ENCODE results near the gene MMP7.
"Not testable (repeated sequence)": the region's sequence is repeated elsewhere in the genome, so short reads cannot be mapped to it uniquely, and the experiment has no call there.

The MMP7 gene

GRCh38 chr11:102534261-102534872 is 3.8 kb upstream of the MMP7 start:
- DNase-seq = no peak

DNA sequence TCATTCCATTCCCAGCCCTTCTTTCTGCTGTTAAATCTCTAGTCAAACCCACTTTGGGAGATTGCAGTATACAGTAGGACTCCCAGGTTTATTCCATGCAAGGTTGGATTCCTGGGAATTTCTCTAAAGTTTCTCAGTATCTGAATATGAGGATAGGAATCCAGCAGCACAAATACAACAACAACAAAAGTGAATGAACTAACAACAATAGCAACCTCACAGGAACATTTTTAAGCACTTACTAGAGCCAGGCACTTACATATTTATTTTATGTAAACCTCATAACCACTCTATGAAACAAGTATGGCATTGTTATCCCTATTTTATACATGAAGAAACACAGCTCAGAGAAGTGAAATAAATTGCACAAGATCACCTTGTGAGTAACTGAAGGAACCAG is 1.9 kb downstream of the MMP7 start:
- DNase-seq = no peak

DNA sequence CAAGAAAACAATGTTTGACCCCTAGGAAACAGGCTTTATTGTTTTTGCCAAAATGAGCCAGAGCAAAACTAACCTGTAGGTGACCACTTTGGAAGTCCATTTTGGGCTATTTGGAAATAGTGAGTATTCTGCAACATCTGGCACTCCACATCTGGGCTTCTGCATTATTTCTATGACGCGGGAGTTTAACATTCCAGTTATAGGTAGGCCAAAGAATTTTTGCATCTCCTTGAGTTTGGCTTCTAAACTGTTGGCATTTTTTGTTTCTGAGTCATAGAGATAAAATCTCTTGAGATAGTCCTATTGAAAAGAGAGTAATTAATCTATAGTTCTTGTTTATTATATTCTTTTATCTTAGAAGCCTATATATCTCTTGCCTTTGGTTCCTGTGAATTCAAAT is 2.9 kb downstream of the MMP7 start:
- DNase-seq = no peak

- no peak for DNase-seq
Observed at GRCh38 chr11:102527041-102527440, 3.5 kb downstream of the MMP7 start.

- DNase-seq = no peak
Observed at GRCh38 chr11:102523887-102524286, 6.7 kb downstream of the MMP7 start.

- no peak for DNase-seq
Observed at GRCh38 chr11:102523189-102523570, 7.4 kb downstream of the MMP7 start.

DNA sequence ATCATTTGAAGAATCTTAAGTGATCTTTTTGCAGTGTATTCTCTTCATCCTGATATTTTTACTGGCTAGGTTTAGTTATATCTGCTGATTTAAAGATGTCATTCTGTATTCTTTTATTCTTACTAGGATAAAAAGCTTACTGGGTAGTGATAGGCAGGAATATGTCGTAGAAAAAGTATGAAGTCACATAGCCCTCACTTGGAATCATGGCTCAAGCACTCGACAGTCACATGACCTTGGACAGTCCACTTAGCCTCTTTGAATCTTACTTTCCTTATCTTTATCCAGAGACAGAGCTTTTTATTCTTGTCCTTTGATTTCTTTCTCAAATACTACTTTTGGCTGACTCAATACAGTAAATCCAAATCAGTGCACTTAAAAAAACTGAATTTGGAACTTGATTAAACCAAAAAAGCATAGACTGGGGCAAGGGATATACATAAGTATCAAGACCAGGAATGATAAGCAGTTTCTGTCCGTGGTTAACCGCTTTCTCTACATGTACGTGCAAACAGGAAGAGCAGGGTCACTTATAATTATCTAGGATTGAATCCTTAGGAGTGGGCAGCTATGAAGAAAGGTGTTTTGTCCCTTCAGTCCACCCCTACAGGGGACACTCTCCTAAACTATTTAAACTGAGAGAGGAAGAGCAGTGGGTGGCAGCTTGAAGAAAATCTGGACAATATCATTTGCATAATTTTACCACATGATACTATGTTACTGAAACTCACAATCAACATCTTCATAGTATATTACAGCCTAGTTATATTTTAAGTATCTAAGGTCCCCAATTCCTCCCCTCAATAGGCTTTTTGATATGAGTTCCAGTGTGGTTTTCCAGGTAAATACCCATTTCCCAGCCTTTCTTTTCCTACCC is 8.0 kb downstream of the MMP7 start:
- DNase-seq = no peak

- DNase-seq = no peak
Observed at GRCh38 chr11:102521121-102521520, 9.4 kb downstream of the MMP7 start.

GRCh38 chr11:102520514-102520913 is 10.0 kb downstream of the MMP7 start:
- no peak for DNase-seq

DNA sequence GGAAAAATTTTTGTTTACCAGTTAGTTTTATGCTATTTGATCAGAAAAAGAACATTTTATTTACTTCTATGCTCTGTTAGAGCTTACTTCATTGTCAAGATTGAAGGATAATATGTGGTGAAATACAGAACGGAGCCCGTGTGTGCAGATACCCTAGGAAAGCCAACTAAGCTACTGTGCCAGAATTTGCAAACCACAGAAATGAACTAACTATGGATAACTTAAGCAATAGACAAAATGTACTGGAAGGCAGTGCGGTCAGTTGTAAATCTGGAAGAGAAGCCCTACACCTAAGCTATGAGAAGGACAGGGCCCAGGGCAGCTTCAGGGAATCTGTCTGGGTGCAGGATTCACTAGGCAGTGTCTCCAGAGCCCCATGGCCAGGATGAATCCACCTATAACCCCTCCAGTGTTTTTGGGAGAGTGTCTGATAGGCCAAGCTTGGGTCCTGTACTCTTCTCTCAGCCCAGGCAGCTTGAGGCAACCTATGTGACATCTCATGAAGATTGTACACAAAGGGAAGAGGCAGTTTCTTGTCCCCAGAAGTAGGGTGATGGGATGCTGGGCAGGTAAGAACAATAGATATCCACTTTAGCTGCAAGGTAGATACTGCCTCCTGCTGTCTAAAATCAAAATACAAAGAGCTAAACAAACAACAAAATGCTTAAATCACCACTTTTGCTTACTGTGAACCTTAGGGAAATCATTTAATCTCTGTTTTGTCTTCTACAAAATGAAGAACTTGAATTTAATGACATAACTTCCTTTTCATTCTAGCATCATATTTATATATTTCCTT is 12.1 kb downstream of the MMP7 start:
- no peak for DNase-seq

DNA sequence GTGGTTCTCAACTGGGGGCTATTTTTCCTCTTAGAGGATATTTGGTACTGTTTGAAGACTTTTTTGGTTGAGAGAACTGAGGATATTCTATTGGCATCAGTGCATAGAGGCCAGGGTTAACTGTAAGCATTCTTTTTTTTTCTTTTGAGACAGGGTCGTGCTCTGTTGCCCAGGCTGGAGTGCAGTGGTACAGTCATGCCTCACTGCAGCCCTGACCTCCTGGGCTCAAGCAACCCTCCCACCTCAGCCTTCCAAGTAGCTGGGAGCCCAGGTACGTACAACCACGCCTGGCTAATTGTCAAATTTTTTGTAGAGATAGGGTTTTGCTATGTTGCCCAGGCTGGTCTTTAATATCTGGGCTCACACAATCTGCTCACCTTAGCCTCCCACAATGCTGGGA is 12.9 kb downstream of the MMP7 start:
- DNase-seq = no peak

GRCh38 chr11:102516179-102516578 is 14.4 kb downstream of the MMP7 start:
- DNase-seq = no peak

DNA sequence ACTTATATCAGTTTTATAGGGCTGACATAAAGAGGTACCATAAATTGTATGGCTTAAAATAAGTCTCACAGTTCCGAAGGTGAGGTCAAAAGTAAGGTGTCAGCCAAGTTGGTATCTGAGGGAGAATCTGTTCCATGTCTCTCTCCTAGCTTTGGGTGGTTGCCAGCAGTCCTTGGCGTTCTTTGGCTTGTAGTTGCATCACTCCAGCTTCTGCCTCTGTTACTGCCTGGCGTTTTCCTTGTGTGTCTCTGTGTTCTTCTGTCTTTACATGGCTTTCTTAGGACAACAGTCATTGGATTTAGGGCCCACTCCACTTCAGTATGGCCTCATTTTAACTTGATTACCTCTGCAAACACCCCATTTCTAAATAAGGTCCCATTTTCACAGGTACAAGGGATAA is 16.7 kb downstream of the MMP7 start:
- DNase-seq = no peak

DNA sequence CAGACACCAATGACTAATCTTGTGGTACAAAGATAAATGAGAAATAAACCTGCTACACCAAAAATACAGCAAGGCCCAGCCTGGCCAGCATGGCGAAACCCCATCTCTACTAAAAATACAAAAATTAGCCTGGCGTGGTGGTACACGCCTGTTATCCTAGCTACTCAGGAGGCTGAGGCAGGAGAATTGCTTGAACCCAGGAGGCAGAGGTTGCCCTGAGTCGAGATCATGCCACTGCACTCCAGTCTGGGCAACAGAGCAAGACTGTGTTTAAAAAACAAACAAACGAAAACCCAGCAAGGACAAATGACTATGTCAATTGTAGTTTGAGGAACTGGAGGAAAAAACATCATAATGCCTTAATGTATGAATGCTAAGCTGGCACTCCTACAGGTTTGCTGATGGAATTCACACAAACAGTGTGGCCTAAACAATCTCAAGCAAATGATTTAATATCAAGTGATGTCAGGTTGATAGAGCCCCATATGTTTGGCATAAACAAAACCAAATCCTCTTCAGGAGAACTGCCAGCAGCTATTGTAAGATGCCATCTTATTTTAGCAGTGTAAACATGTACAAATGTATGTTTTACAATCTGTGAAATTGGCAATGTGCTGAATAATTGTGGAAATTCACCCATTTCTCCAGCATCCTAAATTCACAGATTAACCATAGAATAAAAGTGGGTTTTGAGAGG is 20.0 kb downstream of the MMP7 start:
- no peak for DNase-seq

GRCh38 chr11:102502831-102503230 is 27.7 kb downstream of the MMP7 start:
- not testable (repeated sequence) for DNase-seq

- DNase-seq = no peak
Observed at GRCh38 chr11:102500829-102501228, 29.7 kb downstream of the MMP7 start.

DNA sequence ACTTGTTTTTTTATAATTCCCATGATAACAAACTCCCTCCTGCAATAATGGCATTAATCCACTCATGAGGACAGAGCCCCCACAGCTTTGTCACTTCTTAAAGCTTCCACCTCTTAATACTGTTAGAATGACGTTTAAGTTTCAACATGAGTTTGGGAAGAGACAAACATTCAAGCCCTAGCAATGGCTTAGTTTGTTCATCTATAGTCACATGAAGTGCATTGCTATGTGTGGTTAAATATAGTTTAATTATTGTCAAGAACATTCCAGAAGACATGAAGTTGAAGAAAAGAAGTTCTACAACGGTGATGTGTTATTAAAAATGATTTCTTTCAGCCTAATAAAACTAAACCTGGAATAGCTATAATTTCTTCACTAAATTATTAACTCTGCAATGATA is 30.6 kb downstream of the MMP7 start:
- no peak for DNase-seq

- no peak for DNase-seq
Observed at GRCh38 chr11:102499151-102499550, 31.4 kb downstream of the MMP7 start.

- DNase-seq = no peak
Observed at GRCh38 chr11:102497061-102497460, 33.5 kb downstream of the MMP7 start.

DNA sequence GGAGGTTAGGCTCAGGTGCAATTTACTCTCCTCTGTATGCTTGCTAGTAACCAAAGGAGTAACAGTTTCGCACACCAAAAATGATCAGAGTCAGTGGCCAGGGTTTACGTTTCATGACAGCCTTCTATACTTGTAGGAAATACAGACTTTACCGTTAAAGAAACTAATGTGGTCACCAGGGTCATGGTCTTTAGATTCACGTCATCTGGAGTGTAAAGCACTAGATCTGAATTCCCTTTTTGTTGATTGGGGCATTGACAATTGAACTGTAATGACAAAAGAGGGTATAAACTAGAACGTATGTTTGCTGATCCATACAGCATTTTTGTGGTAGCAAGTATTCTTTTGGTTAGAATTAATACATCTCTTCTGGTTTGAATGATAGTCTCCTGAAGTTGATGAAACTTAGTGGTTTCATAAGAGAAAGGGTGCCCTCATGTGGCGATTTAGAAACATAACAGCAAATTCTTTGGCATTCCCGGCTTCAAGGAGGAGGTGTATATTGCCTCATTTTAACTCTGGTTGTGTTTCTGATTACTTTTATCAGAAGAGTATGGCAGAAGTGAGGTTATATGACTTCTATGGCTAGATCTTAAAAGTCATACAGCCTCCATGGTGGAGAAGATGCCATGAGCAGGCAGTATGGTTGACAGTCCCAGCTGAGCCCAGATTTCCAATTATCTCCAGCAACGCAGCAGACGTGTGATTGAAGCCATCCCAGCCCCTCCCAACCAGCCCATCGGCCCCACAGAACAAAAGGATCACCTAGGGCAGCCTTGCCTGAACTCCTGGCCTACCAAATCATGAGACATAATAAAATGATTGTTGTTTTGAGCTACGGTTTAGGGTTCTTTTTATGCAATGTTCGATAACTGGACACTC is 35.1 kb downstream of the MMP7 start:
- DNase-seq = peak; percentile 46

DNA sequence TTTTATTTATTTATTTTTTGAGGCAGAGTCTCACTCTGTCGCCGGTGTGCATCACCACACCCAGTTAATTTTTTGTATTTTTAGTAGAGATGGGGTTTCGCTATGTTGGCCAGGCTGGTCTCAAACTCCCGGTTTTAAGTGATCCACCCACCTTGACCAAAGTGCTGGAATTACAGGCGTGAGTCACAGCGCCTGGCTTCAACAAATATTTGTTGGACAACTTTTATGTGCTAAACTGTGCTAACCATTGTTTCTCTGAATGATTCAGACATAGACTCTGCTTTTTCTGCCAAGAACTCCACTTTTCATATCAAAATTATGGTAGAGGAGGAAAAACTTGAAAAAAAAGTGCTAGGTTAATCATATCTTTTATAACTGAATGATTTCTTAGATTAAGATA is 36.3 kb downstream of the MMP7 start:
- DNase-seq = no peak

DNA sequence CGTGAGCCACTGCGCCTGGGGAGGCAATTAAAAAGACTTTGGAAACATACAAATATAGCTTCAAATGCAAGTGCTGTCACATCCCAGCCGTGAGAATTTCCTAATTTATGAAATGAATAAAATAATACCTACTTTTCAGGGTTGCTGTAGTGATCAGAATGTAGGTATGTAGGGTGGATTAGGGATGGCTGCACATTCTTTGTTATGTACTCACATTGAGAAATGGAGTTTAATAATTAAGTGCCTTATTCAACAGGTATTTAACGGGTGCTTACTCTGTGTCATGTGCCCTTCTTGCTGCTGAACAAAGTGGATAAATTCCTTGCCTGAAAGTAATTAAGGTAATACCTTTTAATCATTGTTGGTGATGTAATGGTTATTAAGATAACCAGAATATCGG is 37.0 kb downstream of the MMP7 start:
- DNase-seq = no peak

All from activated gamma-delta T cell treated with Interleukin-2 at 50 U/mL for 16 hours (primary cell).